KMS-11 (cell line): ENCODE measurements around the gene BNIP2.

Experiments
- H2AFZ ChIP-seq: fragments of 200-600 bp; sonication (generic); 2 replicates; pipeline ENCODE4 v1.6.1; 2016; ENCODE audit warnings: antibody characterized with exemption, mixed run types, low read depth
- H3K27ac ChIP-seq: fragments of 200-600 bp; sonication (generic); 2 replicates; pipeline ENCODE4 v1.6.1; 2016; ENCODE audit warnings: mild to moderate bottlenecking, mixed run types
- H3K27me3 ChIP-seq: fragments of 200-600 bp; sonication (generic); 2 replicates; pipeline ENCODE4 v1.6.1; 2017; ENCODE audit warnings: mild to moderate bottlenecking, low read depth, mixed run types, moderate library complexity; ENCODE audit not compliant: insufficient read depth
- H3K36me3 ChIP-seq: fragments of 200-600 bp; sonication (generic); 2 replicates; pipeline ENCODE4 v1.6.1; 2017; ENCODE audit warnings: mild to moderate bottlenecking, mixed run types; ENCODE audit not compliant: insufficient read depth
- H3K4me1 ChIP-seq: fragments of 200-600 bp; sonication (generic); 2 replicates; pipeline ENCODE4 v1.6.1; 2016; ENCODE audit warnings: mild to moderate bottlenecking, low read depth, mixed run types; ENCODE audit not compliant: poor library complexity, severe bottlenecking
- H3K4me2 ChIP-seq: fragments of 200-600 bp; sonication (generic); 2 replicates; pipeline ENCODE4 v1.7.0; 2016; ENCODE audit warnings: mild to moderate bottlenecking, mixed run types
- H3K4me3 ChIP-seq: fragments of 200-600 bp; sonication (generic); IDR thresholded peaks from 2 replicates; pipeline ENCODE4 v1.6.1; 2017; ENCODE audit warnings: low read depth, low read length, mixed read lengths; ENCODE audit not compliant: insufficient read depth
- H3K79me2 ChIP-seq: fragments of 200-600 bp; sonication (generic); 2 replicates; pipeline ENCODE4 v1.6.1; 2016; ENCODE audit warnings: low read depth, mixed run types; ENCODE audit not compliant: insufficient read depth
- H3K9ac ChIP-seq: fragments of 200-600 bp; sonication (generic); 2 replicates; pipeline ENCODE4 v1.6.1; 2016; ENCODE audit warnings: mild to moderate bottlenecking, mixed run types
- H4K20me1 ChIP-seq: fragments of 200-600 bp; sonication (generic); 2 replicates; pipeline ENCODE4 v1.6.1; 2016; ENCODE audit warnings: mild to moderate bottlenecking, mixed run types; ENCODE audit not compliant: insufficient read depth
- CTCF ChIP-seq: fragments of 200-600 bp; sonication (generic); conservative IDR thresholded peaks from 2 replicates; pipeline ENCODE4 v1.6.1; 2017; ENCODE audit warnings: low read depth, mild to moderate bottlenecking, antibody characterized with exemption, low read length, moderate library complexity, mixed read lengths

Gene BNIP2

DNA sequence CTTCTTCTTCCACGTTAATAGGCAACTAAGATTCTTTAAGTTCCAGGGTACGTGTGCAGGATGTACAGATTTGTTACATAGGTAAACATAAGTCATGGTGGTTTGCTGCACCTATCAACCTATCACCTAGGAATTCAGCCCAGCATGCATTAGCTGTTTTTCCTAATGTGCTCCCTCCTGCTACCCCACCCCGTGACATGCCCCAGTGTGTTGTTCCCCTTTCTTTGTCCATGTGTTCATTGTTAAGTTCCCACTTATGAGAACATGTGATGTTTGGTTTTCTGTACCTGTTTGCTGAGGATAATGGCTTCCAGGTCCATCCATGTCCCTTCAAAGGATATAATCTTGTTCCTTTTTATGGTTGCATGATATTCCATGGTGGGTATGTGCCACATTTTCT, 52.9 kb downstream of the BNIP2 start:
- no peak for TF ChIP-seq CTCF
- no peak overlapping the region for H3K9ac ChIP-seq

GRCh38 chr15:59632714-59633113, 56.4 kb downstream of the BNIP2 start:
- H3K27me3 ChIP-seq: no peaks in the 10 kb centered on the region
- H3K9ac ChIP-seq: no peak overlapping the region
- no peaks in the 10 kb centered on the region for H3K36me3 ChIP-seq
- no peak overlapping the region for H3K27ac ChIP-seq
- no peak for TF ChIP-seq CTCF
- no peak overlapping the region for H3K4me3 ChIP-seq
- H3K4me2 ChIP-seq: no peak overlapping the region
- H2AFZ ChIP-seq: no peak overlapping the region
- no peaks in the 10 kb centered on the region for H4K20me1 ChIP-seq
- no peaks in the 10 kb centered on the region for H3K79me2 ChIP-seq
- H3K4me1 ChIP-seq: no peaks in the 10 kb centered on the region

More for the DNA sequence above, 52.9 kb downstream of the BNIP2 start:
- Histone ChIP-seq H3K79me2 (no peaks in the 10 kb centered on the region), H3K36me3 (no peaks in the 10 kb centered on the region), H3K27me3 (no peaks in the 10 kb centered on the region), H2AFZ (no peak overlapping the region), H4K20me1 (no peaks in the 10 kb centered on the region), H3K4me3 (no peak overlapping the region), H3K27ac (no peak overlapping the region), H3K4me2 (no peak overlapping the region), H3K4me1 (no peaks in the 10 kb centered on the region)

- Histone ChIP-seq H3K4me2 (no peak overlapping the region), H2AFZ (no peak overlapping the region), H3K79me2 (no peaks in the 10 kb centered on the region), H3K4me1 (no peaks in the 10 kb centered on the region), H3K36me3 (no peaks in the 10 kb centered on the region), H3K4me3 (no peak overlapping the region), H3K9ac (no peak overlapping the region), H3K27me3 (no peaks in the 10 kb centered on the region), H4K20me1 (no peaks in the 10 kb centered on the region), H3K27ac (no peak overlapping the region)
- no peak for TF ChIP-seq CTCF
Measured at GRCh38 chr15:59622289-59622688, 66.8 kb downstream of the BNIP2 start.

DNA sequence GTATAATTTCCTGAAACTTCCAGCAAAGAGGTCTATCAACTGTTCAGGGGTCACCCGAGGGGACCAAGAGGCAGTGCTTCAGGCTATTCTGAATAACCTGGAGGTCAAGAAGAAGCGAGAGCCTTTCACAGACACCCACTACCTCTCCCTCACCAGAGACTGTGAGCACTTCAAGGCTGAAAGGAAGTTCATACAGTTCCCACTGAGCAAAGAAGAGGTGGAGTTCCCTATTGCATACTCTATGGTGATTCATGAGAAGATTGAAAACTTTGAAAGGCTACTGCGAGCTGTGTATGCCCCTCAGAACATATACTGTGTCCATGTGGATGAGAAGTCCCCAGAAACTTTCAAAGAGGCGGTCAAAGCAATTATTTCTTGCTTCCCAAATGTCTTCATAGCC, 70.7 kb downstream of the BNIP2 start:
- no peaks in the 10 kb centered on the region for H4K20me1 ChIP-seq
- H3K4me2 ChIP-seq: no peak overlapping the region
- H3K79me2 ChIP-seq: no peaks in the 10 kb centered on the region
- no peaks in the 10 kb centered on the region for H3K27me3 ChIP-seq
- no peak for TF ChIP-seq CTCF
- H2AFZ ChIP-seq: no peak overlapping the region
- no peaks in the 10 kb centered on the region for H3K36me3 ChIP-seq
- no peak overlapping the region for H3K27ac ChIP-seq
- H3K4me3 ChIP-seq: no peak overlapping the region
- no peak overlapping the region for H3K9ac ChIP-seq
- H3K4me1 ChIP-seq: no peaks in the 10 kb centered on the region
